Right lobe of liver (tissue), 4 donors: Measurements from ENCODE around the gene EFNA5.

Experiments
- POLR2A ChIP-seq: fragments of 450-650 bp; IDR thresholded peaks from one replicate; pipeline ENCODE4 v1.6.1; 2017; ENCODE audit warnings: antibody characterized with exemption, mild to moderate bottlenecking
- TF ChIP-seq, protein P1 (sequence below), 4 donors: fragments of 200-600 bp in 3 of 4; fragments of 450-650 bp in 1 of 4; IDR thresholded peaks; one replicate each; pipeline versions ENCODE4 v1.5.1 to v1.8.0; 2016 to 2022; ENCODE audit warnings: antibody characterized with exemption in 4 of 4, mild to moderate bottlenecking in 2 of 4
- donor health status: DM: no; HTN: no; CAD: no.
- donor health status: DM: no; HTN: no; CAD: no.
- donor health status: DM: no; HTN: yes; CAD: no.

GRCh38 chr5:107675201-107675600, 4.5 kb upstream of the EFNA5 start:
- TF ChIP-seq, protein P1, sequence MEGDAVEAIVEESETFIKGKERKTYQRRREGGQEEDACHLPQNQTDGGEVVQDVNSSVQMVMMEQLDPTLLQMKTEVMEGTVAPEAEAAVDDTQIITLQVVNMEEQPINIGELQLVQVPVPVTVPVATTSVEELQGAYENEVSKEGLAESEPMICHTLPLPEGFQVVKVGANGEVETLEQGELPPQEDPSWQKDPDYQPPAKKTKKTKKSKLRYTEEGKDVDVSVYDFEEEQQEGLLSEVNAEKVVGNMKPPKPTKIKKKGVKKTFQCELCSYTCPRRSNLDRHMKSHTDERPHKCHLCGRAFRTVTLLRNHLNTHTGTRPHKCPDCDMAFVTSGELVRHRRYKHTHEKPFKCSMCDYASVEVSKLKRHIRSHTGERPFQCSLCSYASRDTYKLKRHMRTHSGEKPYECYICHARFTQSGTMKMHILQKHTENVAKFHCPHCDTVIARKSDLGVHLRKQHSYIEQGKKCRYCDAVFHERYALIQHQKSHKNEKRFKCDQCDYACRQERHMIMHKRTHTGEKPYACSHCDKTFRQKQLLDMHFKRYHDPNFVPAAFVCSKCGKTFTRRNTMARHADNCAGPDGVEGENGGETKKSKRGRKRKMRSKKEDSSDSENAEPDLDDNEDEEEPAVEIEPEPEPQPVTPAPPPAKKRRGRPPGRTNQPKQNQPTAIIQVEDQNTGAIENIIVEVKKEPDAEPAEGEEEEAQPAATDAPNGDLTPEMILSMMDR (IDR thresholded peaks at IDR 0.05) = no peak
- TF ChIP-seq POLR2A = no peak
